AML-193 (cell line): Measurements from ENCODE around the gene KRTAP5-8.
A peak's percentile ranks its signal among the peaks of the same experiment; 100 is the strongest.
"Not testable (repeated sequence)": the region's sequence is repeated elsewhere in the genome, so short reads cannot be mapped to it uniquely, and the experiment has no call there.

ENCODE experiments used
- DNase-seq, 2 experiments: peaks; one replicate each; lab custom pipeline; 2025; lab: John Stamatoyannopoulos, UW

KRTAP5-8 gene

GRCh38 chr11:71574418-71574817, 36.6 kb downstream of the KRTAP5-8 start:
- DNase-seq, result no peak

GRCh38 chr11:71575723-71576424, 38.0 kb downstream of the KRTAP5-8 start:
- no peak for DNase-seq

GRCh38 chr11:71576688-71577465, 39.1 kb downstream of the KRTAP5-8 start:
- DNase-seq, result not testable (repeated sequence)

GRCh38 chr11:71577469-71578004, 39.7 kb downstream of the KRTAP5-8 start:
- DNase-seq, result no peak

- not testable (repeated sequence) for DNase-seq
These were observed 41.7 kb downstream of the KRTAP5-8 start for GRCh38 chr11:71579513-71579912.

- peak; percentile 9 to 16 for DNase-seq
These were observed 42.5 kb downstream of the KRTAP5-8 start for GRCh38 chr11:71580057-71581003.

- no peak for DNase-seq
These were observed 44.0 kb downstream of the KRTAP5-8 start for GRCh38 chr11:71581826-71582225.

- no peak for DNase-seq
These were observed 44.6 kb downstream of the KRTAP5-8 start, which contains the start of gene KRTAP5-11 for GRCh38 chr11:71582309-71582895. Gene KRTAP5-11, minus strand, starts transcription at chr11:71582875. Its CDS starts 38 bp downstream, at chr11:71582837.

- not testable (repeated sequence) for DNase-seq
These were observed 45.1 kb downstream of the KRTAP5-8 start for GRCh38 chr11:71582969-71583368.

- not testable (repeated sequence) for DNase-seq
These were observed 47.8 kb downstream of the KRTAP5-8 start for GRCh38 chr11:71585673-71586072.

GRCh38 chr11:71588314-71588713, 50.5 kb downstream of the KRTAP5-8 start:
- not testable (repeated sequence) for DNase-seq
